22Rv1 (cell line): Measurements from ENCODE around the gene CARD9.

ENCODE experiments used
- CTCF ChIP-seq: fragments of 450-650 bp; IDR thresholded peaks from 2 replicates; pipeline ENCODE4 v1.5.1; 2017; ENCODE audit warnings: mild to moderate bottlenecking
- ZFX ChIP-seq: fragments of 450-650 bp; IDR thresholded peaks from 2 replicates; pipeline ENCODE4 v1.6.1; 2017; ENCODE audit warnings: antibody characterized with exemption, borderline replicate concordance

GRCh38 chr9:136418182-136419091, 45.0 kb upstream of the CARD9 start:
- TF ChIP-seq CTCF = no peak
- TF ChIP-seq ZFX = no peak
